ENCODE results near the gene CXCR2. TPM values are rescaled to one million over a fixed set of nuclear protein-coding genes. Genes with fewer than 3 reads are reported as not detected.

CXCR2 gene
- total RNA-seq, 1 experiment from 2014 or later = 0.96 TPM

- TF ChIP-seq ARID4B (CRISPR knock-in tag; IDR thresholded peaks at IDR 0.05; ENCODE audit: borderline replicate concordance) (no peak), TP53 (CRISPR knock-in tag; IDR thresholded peaks at IDR 0.05) (no peak), ZNF396 (CRISPR knock-in tag; IDR thresholded peaks at IDR 0.05; ENCODE audit: borderline replicate concordance) (no peak), E2F4 (CRISPR knock-in tag; IDR thresholded peaks at IDR 0.05; ENCODE audit: borderline replicate concordance, low read depth) (no peak), NR1H2 (CRISPR knock-in tag; IDR thresholded peaks at IDR 0.05) (no peak)
These were observed 35.8 kb downstream of the CXCR2 start (continued) for GRCh38 chr2:218161644-218162043.

GRCh38 chr2:218162814-218163213 is 37.0 kb downstream of the CXCR2 start:
- no peak for DNase-seq (ENCODE audit: low spot score)
- H3K27ac Mint-ChIP-seq = no peak overlapping the region
- no peak overlapping the region for H3K4me3 Mint-ChIP-seq
- H3K27me3 Mint-ChIP-seq (ENCODE audit: low read depth) = peaks cover 11% of the 10 kb centered on the region
- ChIA-PET CTCF (interaction anchor here (0.6 to 1.2 kb wide), 3 partner anchors 32 to 96 kb away, joined by 3 to 4 read pairs (median 3); no protein-coding TSS in a partner anchor), POLR2A (interaction anchor here (0.6 kb wide), 1 partner anchor 64 kb away, joined by 4 read pairs; no protein-coding TSS in a partner anchor)
- H3K4me1 Mint-ChIP-seq = peaks cover 4% of the 10 kb centered on the region
- H3K9me3 Mint-ChIP-seq = peaks cover 10% of the 10 kb centered on the region
- TF ChIP-seq MXD4 (CRISPR knock-in tag; IDR thresholded peaks at IDR 0.05; ENCODE audit: borderline replicate concordance) (no peak), ZNF219 (CRISPR knock-in tag; IDR thresholded peaks at IDR 0.05; ENCODE audit: borderline replicate concordance) (no peak), ATF1 (CRISPR knock-in tag; IDR thresholded peaks at IDR 0.05) (no peak), SMAD4 (CRISPR knock-in tag; IDR thresholded peaks at IDR 0.05) (no peak), EMX1 (CRISPR knock-in tag; IDR thresholded peaks at IDR 0.05) (no peak), ZNF232 (CRISPR knock-in tag; IDR thresholded peaks at IDR 0.05) (no peak), TP53 (CRISPR knock-in tag; IDR thresholded peaks at IDR 0.05) (no peak), CREB1 (CRISPR knock-in tag; IDR thresholded peaks at IDR 0.05) (no peak), KAT7 (CRISPR knock-in tag; IDR thresholded peaks at IDR 0.05; ENCODE audit: borderline replicate concordance) (no peak), ATF3 (CRISPR knock-in tag; conservative IDR thresholded peaks at IDR 0.05) (no peak), CREM (CRISPR knock-in tag; IDR thresholded peaks at IDR 0.05) (no peak), CTCF (IDR thresholded peaks at IDR 0.05) (no peak), SP1 (CRISPR knock-in tag; conservative IDR thresholded peaks at IDR 0.05) (no peak), ERG (CRISPR knock-in tag; IDR thresholded peaks at IDR 0.05) (no peak), NR2C2 (CRISPR knock-in tag; IDR thresholded peaks at IDR 0.05) (no peak), ELF4 (CRISPR knock-in tag; IDR thresholded peaks at IDR 0.05; ENCODE audit: low read depth) (no peak), NFE2L1 (CRISPR knock-in tag; IDR thresholded peaks at IDR 0.05) (no peak), ATF6 (CRISPR knock-in tag; IDR thresholded peaks at IDR 0.05) (no peak), ARID4B (CRISPR knock-in tag; IDR thresholded peaks at IDR 0.05; ENCODE audit: borderline replicate concordance) (no peak)
- no peak for ATAC-seq
- no peaks in the 10 kb centered on the region for H3K36me3 Mint-ChIP-seq
